GM21447 (cell line): ENCODE measurements around the gene ZNF668.
"Not testable (repeated sequence)": the region's sequence is repeated elsewhere in the genome, so short reads cannot be mapped to it uniquely, and the experiment has no call there.

Experiments
- ATAC-seq: cut with Tn5 transposase; IDR thresholded peaks from one replicate; pipeline ENCODE4 v1.9.1; 2021; ENCODE audit not compliant: unreplicated experiment

Gene ZNF668

DNA sequence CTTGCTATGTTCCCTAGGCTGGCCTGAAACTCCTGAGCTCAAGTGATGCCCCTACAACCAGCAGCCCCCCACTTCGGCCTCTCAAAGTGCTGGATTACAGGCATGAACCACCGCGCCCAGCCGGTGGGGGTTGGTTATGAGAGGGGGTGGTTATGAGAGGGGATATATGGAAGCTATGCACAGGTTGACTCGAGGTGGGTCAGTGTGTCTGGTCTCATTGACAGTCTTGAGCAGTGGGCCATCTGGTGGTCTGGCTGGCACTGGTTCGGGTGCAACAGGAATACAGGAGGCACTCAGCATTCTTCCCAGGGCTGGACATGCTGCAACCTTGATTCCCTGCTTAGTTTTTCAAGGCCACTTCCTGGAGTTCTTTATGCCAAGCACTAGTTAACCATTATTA, 58.0 kb downstream of the ZNF668 start:
- no peak for ATAC-seq

DNA sequence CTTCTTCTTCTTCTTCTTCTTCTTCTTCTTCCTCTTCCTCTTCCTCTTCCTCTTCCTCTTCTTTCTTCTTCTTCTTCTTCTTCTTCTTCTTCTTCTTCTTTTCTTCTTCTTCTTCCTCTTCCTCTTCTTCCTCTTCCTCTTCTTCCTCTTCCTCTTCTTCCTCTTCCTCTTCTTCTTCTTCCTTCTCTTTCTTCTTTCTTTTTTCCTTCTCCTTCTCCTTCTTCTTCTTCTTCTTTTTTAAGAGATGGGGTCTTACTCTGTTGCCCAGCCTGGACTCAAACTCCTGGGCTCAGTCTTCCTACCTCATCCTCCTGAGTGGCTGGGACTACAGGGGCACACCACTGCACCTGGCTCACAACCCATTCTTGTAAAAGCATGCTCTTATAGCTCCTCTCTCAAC, 60.7 kb downstream of the ZNF668 start:
- ATAC-seq, result not testable (repeated sequence)

DNA sequence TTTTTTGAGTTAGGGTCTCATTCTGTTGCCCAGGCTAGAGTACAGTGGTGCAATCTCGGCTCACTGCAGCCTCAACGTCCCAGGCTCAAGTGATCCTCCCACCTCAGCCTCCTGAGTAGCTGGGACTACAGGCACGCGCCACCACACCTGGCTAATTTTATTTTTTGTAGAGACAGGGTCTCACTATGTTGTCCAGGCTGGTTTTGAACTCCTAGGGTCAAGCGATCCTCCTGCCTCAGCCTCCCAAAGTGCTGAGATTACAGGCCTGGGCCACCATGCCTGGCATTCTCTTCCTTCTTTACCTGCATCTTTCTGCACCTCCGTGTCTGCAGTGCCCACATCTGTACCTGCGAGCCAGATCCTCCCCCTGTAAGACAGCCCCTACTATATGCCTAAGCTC, 62.2 kb downstream of the ZNF668 start:
- not testable (repeated sequence) for ATAC-seq
